GM23338 (cell line): ENCODE measurements around the gene IGBP1. TPM values are rescaled to one million over a fixed set of nuclear protein-coding genes. Genes with fewer than 3 reads are reported as not detected.

Source experiments
- ATAC-seq: fragments of 200-7000 bp; cut with Tn5 transposase; 3 replicates; pipeline ENCODE4 v1.9.1; 2020
- DNase-seq: peaks from one replicate; pipeline ENCODE4 v3.0.0-alpha.2; 2015; ENCODE audit warnings: low spot score
- H2AFZ ChIP-seq: fragments of 200-600 bp; sonication (generic); 2 replicates; pipeline ENCODE4 v1.8.0; 2016; ENCODE audit warnings: antibody characterized with exemption, mild to moderate bottlenecking, moderate library complexity
- H3F3A ChIP-seq: fragments of 200-600 bp; sonication (generic); replicated peaks from 2 replicates; pipeline ENCODE4 v1.8.0; 2017; ENCODE audit warnings: antibody characterized with exemption, mixed run types, low read depth
- H3K27ac ChIP-seq: fragments of 200-600 bp; sonication (generic); 2 replicates; pipeline ENCODE4 v1.6.1; 2016; ENCODE audit warnings: low read depth
- H3K27me3 ChIP-seq: fragments of 200-600 bp; sonication (generic); 2 replicates; pipeline ENCODE4 v1.8.0; 2016; ENCODE audit warnings: mild to moderate bottlenecking, mixed run types, moderate library complexity; ENCODE audit not compliant: insufficient read depth
- H3K36me3 ChIP-seq: fragments of 200-600 bp; sonication (generic); 2 replicates; pipeline ENCODE4 v1.8.0; 2016; ENCODE audit warnings: mild to moderate bottlenecking; ENCODE audit not compliant: insufficient read depth
- H3K4me1 ChIP-seq: fragments of 200-600 bp; sonication (generic); 2 replicates; pipeline ENCODE4 v1.8.0; 2016; ENCODE audit warnings: mild to moderate bottlenecking, moderate library complexity; ENCODE audit not compliant: insufficient read depth
- H3K4me2 ChIP-seq: fragments of 200-600 bp; sonication (generic); 2 replicates; pipeline ENCODE4 v1.7.1; 2017; ENCODE audit warnings: mixed run types
- H3K4me3 ChIP-seq: fragments of 200-600 bp; sonication (generic); 2 replicates; pipeline ENCODE4 v1.6.1; 2016; ENCODE audit warnings: mixed run types
- H3K79me2 ChIP-seq: fragments of 200-600 bp; sonication (generic); replicated peaks from 2 replicates; pipeline ENCODE4 v1.8.0; 2017; ENCODE audit warnings: mild to moderate bottlenecking; ENCODE audit not compliant: insufficient read depth
- H3K9me2 ChIP-seq: fragments of 200-600 bp; sonication (generic); 2 replicates; pipeline ENCODE4 v1.8.0; 2017; ENCODE audit not compliant: insufficient read depth
- H4K20me1 ChIP-seq: fragments of 200-600 bp; sonication (generic); replicated peaks from 2 replicates; pipeline ENCODE4 v1.8.0; 2017; ENCODE audit warnings: mild to moderate bottlenecking; ENCODE audit not compliant: insufficient read depth
- H3K27ac Mint-ChIP-seq: 2 replicates; pipeline ENCODE4 v1.8.0; 2020; ENCODE audit warnings: inconsistent platforms, mild to moderate bottlenecking, moderate library complexity, mixed read lengths
- H3K27me3 Mint-ChIP-seq: 3 replicates; pipeline ENCODE4 v1.8.0; 2022; ENCODE audit warnings: low read depth, mild to moderate bottlenecking, moderate library complexity, mixed read lengths, inconsistent platforms; ENCODE audit not compliant: insufficient read depth, poor library complexity
- H3K36me3 Mint-ChIP-seq: 3 replicates; pipeline ENCODE4 v1.8.0; 2021; ENCODE audit warnings: low read depth, mild to moderate bottlenecking, inconsistent platforms, moderate library complexity, mixed read lengths
- H3K4me1 Mint-ChIP-seq: 3 replicates; pipeline ENCODE4 v1.8.0; 2020; ENCODE audit warnings: mild to moderate bottlenecking, inconsistent platforms, mixed read lengths
- H3K4me3 Mint-ChIP-seq: 3 replicates; pipeline ENCODE4 v1.8.0; 2021; ENCODE audit warnings: moderate library complexity, mild to moderate bottlenecking, inconsistent platforms, mixed read lengths
- H3K9me3 Mint-ChIP-seq: 3 replicates; pipeline ENCODE4 v1.8.0; 2020; ENCODE audit warnings: moderate library complexity, mild to moderate bottlenecking, inconsistent platforms, mixed read lengths
- CREB1 ChIP-seq: fragments of 250-450 bp; sonication (Bioruptor Pico); IDR thresholded peaks from 2 replicates; pipeline ENCODE4 v1.5.0; 2020; ENCODE audit warnings: low read depth, mild to moderate bottlenecking, moderate library complexity
- CTCF ChIP-seq, 2 experiments: fragments of 200-600 bp in 1 of 2; sonication (generic) in 1 of 2; conservative IDR thresholded peaks; 2 replicates each; pipeline versions ENCODE4 v1.5.1 to v1.6.1; 2016 to 2017; ENCODE audit warnings: antibody characterized with exemption in 2 of 2, low read depth in 2 of 2, mild to moderate bottlenecking in 2 of 2, moderate library complexity in 1 of 2
- ETS1 ChIP-seq: IDR thresholded peaks from 2 replicates; pipeline ENCODE4 v1.6.1; 2016; ENCODE audit warnings: antibody characterized with exemption
- EZH2 ChIP-seq: fragments of 200-600 bp; sonication (generic); IDR thresholded peaks from one replicate; pipeline ENCODE4 v1.8.0; 2017; ENCODE audit warnings: antibody characterized with exemption, mild to moderate bottlenecking, low read depth; ENCODE audit not compliant: unreplicated experiment
- JUNB ChIP-seq: IDR thresholded peaks from one replicate; pipeline ENCODE4 v1.6.1; 2016; ENCODE audit warnings: antibody characterized with exemption; ENCODE audit not compliant: unreplicated experiment
- NANOG ChIP-seq: IDR thresholded peaks from 2 replicates; pipeline ENCODE4 v1.6.1; 2016; ENCODE audit warnings: antibody characterized with exemption, borderline replicate concordance
- POLR2AphosphoS5 ChIP-seq: IDR thresholded peaks from 2 replicates; pipeline ENCODE4 v1.6.1; 2016; ENCODE audit warnings: antibody characterized with exemption, low read depth
- REST ChIP-seq: IDR thresholded peaks from one replicate; pipeline ENCODE4 v1.6.1; 2018; ENCODE audit warnings: antibody characterized with exemption; ENCODE audit not compliant: unreplicated experiment
- STAT1 ChIP-seq: IDR thresholded peaks from one replicate; pipeline ENCODE4 v1.6.1; 2016; ENCODE audit warnings: antibody characterized with exemption; ENCODE audit not compliant: unreplicated experiment
- ZNF114 ChIP-seq: fragments of 250-450 bp; sonication (Bioruptor Pico); IDR thresholded peaks from 2 replicates; pipeline ENCODE4 v1.5.0; 2020; ENCODE audit warnings: mild to moderate bottlenecking, moderate library complexity
- ZNF331 ChIP-seq: fragments of 250-450 bp; sonication (Bioruptor Pico); IDR thresholded peaks from 2 replicates; pipeline ENCODE4 v1.5.0; 2020; ENCODE audit warnings: low read depth, mild to moderate bottlenecking, moderate library complexity
- ZNF462 ChIP-seq: fragments of 250-450 bp; sonication (Bioruptor Pico); IDR thresholded peaks from 2 replicates; pipeline ENCODE4 v1.5.0; 2020; ENCODE audit warnings: mild to moderate bottlenecking, moderate library complexity
- polyA plus RNA-seq: library from polyadenylated mRNA; unstranded; fragments of >200 nt; fragmentation: Nextera tagmentation; extraction: Ambion mirVana; gene quantifications from 2 replicates; pipeline ENCODE4 v1.2.1, GENCODE V29; 2016
- total RNA-seq: library from RNA; depleted of rRNA; stranded (reverse); fragments of >200 nt; shearing (Covaris generic); gene quantifications from 2 replicates; pipeline ENCODE4 v1.2.3, GENCODE V29; 2014

IGBP1 gene
- total and polyA plus RNA-seq, 2 experiments from 2014 or later, result 36.8 to 38.5 TPM

- peaks cover 3% of the 10 kb centered on the region for H3K27me3 Mint-ChIP-seq
- H3K27ac Mint-ChIP-seq, result no peak overlapping the region
- no peaks in the 10 kb centered on the region for H4K20me1 ChIP-seq
- ATAC-seq, result no peak
- no peak overlapping the region for H3K4me3 ChIP-seq
- H3K27me3 ChIP-seq, result no peaks in the 10 kb centered on the region
- H3K4me2 ChIP-seq, result no peak overlapping the region
- H3F3A ChIP-seq, result no peaks in the 10 kb centered on the region
- H3K36me3 Mint-ChIP-seq, result no peaks in the 10 kb centered on the region
- no peak for TF ChIP-seq ZNF114 (CRISPR knock-in tag)
- TF ChIP-seq REST, result no peak
- no peak for TF ChIP-seq ETS1
- no peak for TF ChIP-seq POLR2AphosphoS5
- no peak for TF ChIP-seq NANOG
- TF ChIP-seq ZNF331 (CRISPR knock-in tag), result no peak
- no peak for TF ChIP-seq EZH2
- no peak for TF ChIP-seq CREB1
- TF ChIP-seq JUNB, result no peak
- no peak for TF ChIP-seq CTCF (conservative IDR thresholded peaks at IDR 0.05; ENCODE audit: low read depth in 2 of 2)
- TF ChIP-seq ZNF462 (CRISPR knock-in tag), result no peak
- TF ChIP-seq STAT1, result no peak
- H3K9me3 Mint-ChIP-seq, result no peaks in the 10 kb centered on the region
- H3K27ac ChIP-seq, result no peak overlapping the region
- peaks cover 6% of the 10 kb centered on the region; the same call in 1 of the 3 replicates for H3K4me1 Mint-ChIP-seq
- no peak overlapping the region for H3K4me3 Mint-ChIP-seq
- no peaks in the 10 kb centered on the region for H3K9me2 ChIP-seq
- H2AFZ ChIP-seq, result no peak overlapping the region
- no peak for DNase-seq
- no peaks in the 10 kb centered on the region for H3K36me3 ChIP-seq
- no peaks in the 10 kb centered on the region for H3K79me2 ChIP-seq
- peaks cover 5% of the 10 kb centered on the region for H3K4me1 ChIP-seq
These were observed 48.5 kb upstream of the IGBP1 start for GRCh38 chrX:70084592-70085240.
